Muscle of leg (tissue), 11 donors: ENCODE results near the gene DYNC1I1. TPM values are rescaled to one million over a fixed set of nuclear protein-coding genes. Genes with fewer than 3 reads are reported as not detected.

Source experiments
- DNase-seq: peaks from one replicate; pipeline ENCODE4 v3.0.0; 2013
- H3K27ac ChIP-seq: one replicate; pipeline ENCODE4 v1.5.1; 2013; ENCODE audit warnings: mild to moderate bottlenecking, low read length, control low read depth
- H3K27me3 ChIP-seq: one replicate; pipeline ENCODE4 v1.6.1; 2013; ENCODE audit warnings: low read length; ENCODE audit not compliant: control insufficient read depth, insufficient read depth
- H3K36me3 ChIP-seq: one replicate; pipeline ENCODE4 v1.6.1; 2013; ENCODE audit warnings: low read length; ENCODE audit not compliant: control insufficient read depth, insufficient read depth
- H3K4me1 ChIP-seq: one replicate; pipeline ENCODE4 v1.6.1; 2013; ENCODE audit warnings: low read length; ENCODE audit not compliant: control insufficient read depth, insufficient read depth
- H3K4me3 ChIP-seq: one replicate; pipeline ENCODE4 v1.5.1; 2013; ENCODE audit warnings: low read length, control low read depth
- H3K9me3 ChIP-seq: replicated peaks from 2 replicates; pipeline ENCODE4 v1.6.1; 2013; ENCODE audit warnings: low read depth, low read length; ENCODE audit not compliant: control insufficient read depth
- WGBS: methylation state at CpG from one replicate; pipeline ENCODE4 v1.1.5; 2013; ENCODE audit warnings: missing lambda C conversion rate; ENCODE audit not compliant: insufficient coverage; 5-methylcytosine and 5-hydroxymethylcytosine counted together
- polyA plus RNA-seq, 8 donors: library from polyadenylated mRNA; unstranded; fragments of 120-200 nt; gene quantifications; one replicate each; pipeline versions ENCODE4 v1.2.1 to v1.2.3, GENCODE V29; 2013; ENCODE audit warnings: inconsistent platforms in 1 of 8, low replicate concordance in 1 of 8; ENCODE audit not compliant: insufficient read length in 8 of 8, insufficient read depth in 1 of 8
- total RNA-seq: library from RNA; stranded (reverse); fragments of 120-200 nt; gene quantifications from one replicate; pipeline ENCODE4 v1.2.4, GENCODE V29; 2013

Gene DYNC1I1
- total and polyA plus RNA-seq, 9 donors, result 0.39 to 1.3 (median 1.0) TPM

DNA sequence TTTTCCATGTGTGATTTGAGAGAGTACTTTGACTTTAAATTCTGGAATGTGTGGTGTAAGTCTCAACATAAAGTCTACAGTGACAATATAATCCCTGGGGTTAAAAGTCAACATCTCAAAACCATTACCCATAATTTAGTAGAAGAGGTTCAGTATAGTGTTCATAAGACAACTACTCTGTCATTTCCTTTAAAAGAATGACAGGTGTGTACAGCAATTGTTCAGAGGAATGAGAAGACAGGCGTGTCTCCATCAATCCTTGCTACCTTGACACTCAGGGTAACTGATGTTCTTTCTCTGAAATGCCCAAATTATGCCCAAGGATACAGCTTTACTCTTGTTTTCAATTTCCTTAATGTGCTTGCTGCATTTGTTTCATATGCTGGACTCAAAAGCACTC is 256.4 kb downstream of the DYNC1I1 start:
- 83% methylated on average over 1 of the region's 1 CpG for WGBS
- no peak overlapping the region for H3K4me3 ChIP-seq

DNA sequence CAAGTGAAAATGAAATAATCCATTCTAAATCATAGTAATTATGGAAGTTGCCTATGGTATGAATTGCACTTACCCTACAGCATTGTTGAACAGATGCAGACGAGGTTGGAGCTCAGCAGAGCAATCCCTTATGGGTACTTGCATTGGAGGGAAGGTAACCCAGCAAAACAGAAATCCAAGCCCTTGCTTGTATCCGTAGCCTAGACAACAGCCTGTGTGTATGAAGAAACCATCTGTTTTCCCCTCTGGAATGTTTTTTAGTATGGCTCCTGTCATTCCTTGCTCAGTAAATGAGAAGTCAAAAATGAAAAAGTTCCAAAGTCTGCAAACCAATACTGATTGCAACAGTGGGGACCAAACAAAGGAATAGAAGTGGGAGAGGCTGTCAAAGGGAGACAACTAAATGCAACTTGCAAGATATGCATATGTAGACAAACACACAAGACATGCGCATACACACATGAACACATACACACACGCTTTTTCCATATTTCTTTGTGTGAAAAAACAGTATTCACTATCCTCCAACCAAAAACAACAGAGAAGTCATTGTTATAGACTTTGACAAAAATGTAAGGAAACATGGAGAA is 260.8 kb downstream of the DYNC1I1 start:
- no CpG with 5 or more reads among the region's 4 CpGs for WGBS
- H3K4me3 ChIP-seq, result no peak overlapping the region
- no peaks in the 10 kb centered on the region for H3K9me3 ChIP-seq
- H3K4me1 ChIP-seq, result no peaks in the 10 kb centered on the region
- DNase-seq, result peak; percentile 73
- H3K36me3 ChIP-seq, result no peaks in the 10 kb centered on the region
- H3K27ac ChIP-seq, result no peak overlapping the region
- no peaks in the 10 kb centered on the region for H3K27me3 ChIP-seq

More for the DNA sequence above, 256.4 kb downstream of the DYNC1I1 start:
- no peak for DNase-seq
- Histone ChIP-seq H3K27ac (no peak overlapping the region), H3K36me3 (no peaks in the 10 kb centered on the region), H3K4me1 (no peaks in the 10 kb centered on the region), H3K9me3 (no peaks in the 10 kb centered on the region), H3K27me3 (no peaks in the 10 kb centered on the region)

DNA sequence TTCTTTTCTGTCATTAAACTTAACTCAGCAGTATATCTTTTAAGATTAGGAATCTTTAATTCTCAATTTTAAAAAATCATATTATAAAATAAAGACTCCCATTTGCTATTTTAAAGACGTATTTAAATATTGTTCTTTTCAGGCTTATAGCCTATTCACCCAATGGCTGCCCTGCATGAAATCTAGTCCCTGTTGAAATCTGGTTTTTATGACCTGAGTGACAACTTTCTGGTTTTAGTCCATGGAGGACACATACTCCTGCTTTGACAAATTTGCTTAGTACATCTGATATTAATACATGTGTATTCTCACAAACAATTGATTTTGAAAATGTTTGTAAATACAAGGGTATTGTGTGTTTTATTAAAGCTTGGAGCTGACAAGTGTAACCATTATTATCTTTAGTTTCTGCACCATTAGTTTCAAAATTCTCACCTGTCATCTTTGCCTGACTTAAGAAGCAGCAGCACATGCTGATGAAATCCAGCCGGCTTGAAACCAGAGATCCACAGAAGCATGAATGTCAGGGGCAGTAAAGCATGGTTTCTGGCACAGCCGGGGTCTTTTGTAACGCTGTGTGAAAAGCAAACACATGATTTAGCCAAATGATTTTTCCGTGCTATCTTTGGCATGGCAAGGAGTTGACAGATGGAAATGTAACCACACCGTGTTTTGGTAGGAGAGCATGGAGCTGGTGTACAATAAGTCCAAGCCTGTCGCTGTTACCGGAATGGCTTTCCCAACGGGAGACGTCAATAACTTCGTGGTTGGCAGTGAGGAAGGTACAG is 262.8 kb downstream of the DYNC1I1 start:
- no peaks in the 10 kb centered on the region for H3K9me3 ChIP-seq
- DNase-seq, result peak; percentile 44
- H3K27ac ChIP-seq, result no peak overlapping the region
- 19% methylated on average over 7 of the region's 11 CpGs for WGBS
- no peak overlapping the region for H3K4me3 ChIP-seq
- no peaks in the 10 kb centered on the region for H3K4me1 ChIP-seq
- no peaks in the 10 kb centered on the region for H3K36me3 ChIP-seq
- no peaks in the 10 kb centered on the region for H3K27me3 ChIP-seq

GRCh38 chr7:96040250-96040772 is 268.0 kb downstream of the DYNC1I1 start:
- Histone ChIP-seq H3K27me3 (no peaks in the 10 kb centered on the region), H3K4me1 (no peaks in the 10 kb centered on the region), H3K9me3 (no peaks in the 10 kb centered on the region), H3K27ac (no peak overlapping the region), H3K36me3 (no peaks in the 10 kb centered on the region), H3K4me3 (no peak overlapping the region)
- DNase-seq, result no peak
- WGBS, result 14% methylated on average over 1 of the region's 3 CpGs

DNA sequence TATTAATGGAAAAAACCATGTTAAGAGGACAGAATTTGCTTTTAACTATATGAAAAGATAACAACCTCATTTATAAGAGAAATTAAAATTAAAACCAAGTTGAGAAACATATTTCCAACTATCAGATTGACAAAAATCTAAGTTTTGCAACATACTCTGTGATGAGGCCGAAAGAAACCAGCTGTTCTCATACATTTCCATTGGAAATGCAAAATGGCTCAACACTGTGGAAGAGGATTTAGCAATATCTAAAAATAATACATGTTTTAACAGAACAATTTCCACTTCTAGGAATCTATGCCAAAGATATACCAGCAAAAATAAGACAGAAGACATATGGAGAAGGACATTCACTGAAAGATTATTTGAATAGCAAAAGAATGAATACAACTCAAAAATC is 268.8 kb downstream of the DYNC1I1 start:
- Histone ChIP-seq H3K36me3 (no peaks in the 10 kb centered on the region), H3K27me3 (no peaks in the 10 kb centered on the region), H3K9me3 (no peaks in the 10 kb centered on the region), H3K27ac (no peak overlapping the region), H3K4me1 (no peaks in the 10 kb centered on the region), H3K4me3 (no peak overlapping the region)
- no peak for DNase-seq
- WGBS, result no CpG with 5 or more reads among the region's 1 CpG

GRCh38 chr7:96045181-96045580 is 272.8 kb downstream of the DYNC1I1 start:
- DNase-seq, result no peak
- H3K4me1 ChIP-seq, result no peaks in the 10 kb centered on the region
- no peaks in the 10 kb centered on the region for H3K9me3 ChIP-seq
- WGBS, result 79% methylated on average over 2 of the region's 3 CpGs
- no peak overlapping the region for H3K27ac ChIP-seq
- no peaks in the 10 kb centered on the region for H3K36me3 ChIP-seq
- no peak overlapping the region for H3K4me3 ChIP-seq
- H3K27me3 ChIP-seq, result no peaks in the 10 kb centered on the region

GRCh38 chr7:96045919-96046318 is 273.6 kb downstream of the DYNC1I1 start:
- 86% methylated on average over 1 of the region's 4 CpGs for WGBS
- H3K36me3 ChIP-seq, result no peaks in the 10 kb centered on the region

DNA sequence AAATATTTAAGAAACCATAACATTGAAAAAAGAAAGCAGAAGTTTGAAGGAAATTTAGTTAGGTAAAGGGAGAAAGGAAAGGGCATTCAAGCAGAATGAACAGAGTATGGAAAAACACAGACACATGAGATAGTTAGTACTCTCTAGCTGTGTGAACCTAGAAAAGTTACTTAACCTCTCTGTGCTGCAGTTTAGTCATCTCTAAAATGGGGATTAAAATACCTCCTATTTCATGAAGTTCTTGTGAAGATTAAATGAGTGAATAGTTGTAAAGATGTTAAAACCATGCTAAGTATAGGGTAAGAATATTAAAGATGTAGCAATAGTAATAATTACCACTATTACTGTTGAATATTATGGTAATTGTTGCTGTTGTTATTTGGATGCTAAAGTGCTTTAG is 279.9 kb downstream of the DYNC1I1 start:
- Histone ChIP-seq H3K4me1 (no peaks in the 10 kb centered on the region), H3K27me3 (no peaks in the 10 kb centered on the region), H3K36me3 (no peaks in the 10 kb centered on the region), H3K9me3 (no peaks in the 10 kb centered on the region), H3K27ac (no peak overlapping the region), H3K4me3 (no peak overlapping the region)
- no peak for DNase-seq

More at GRCh38 chr7:96045919-96046318, 273.6 kb downstream of the DYNC1I1 start:
- no peak for DNase-seq
- Histone ChIP-seq H3K27me3 (no peaks in the 10 kb centered on the region), H3K27ac (no peak overlapping the region), H3K4me1 (no peaks in the 10 kb centered on the region), H3K4me3 (no peak overlapping the region), H3K9me3 (no peaks in the 10 kb centered on the region)

GRCh38 chr7:96052860-96053470 is 280.6 kb downstream of the DYNC1I1 start:
- DNase-seq, result no peak
- Histone ChIP-seq H3K36me3 (no peaks in the 10 kb centered on the region), H3K4me3 (no peak overlapping the region), H3K4me1 (no peaks in the 10 kb centered on the region), H3K27me3 (no peaks in the 10 kb centered on the region), H3K9me3 (no peaks in the 10 kb centered on the region), H3K27ac (no peak overlapping the region)
- WGBS, result no CpG with 5 or more reads among the region's 4 CpGs

GRCh38 chr7:96055717-96056116 is 283.4 kb downstream of the DYNC1I1 start:
- H3K27me3 ChIP-seq, result no peaks in the 10 kb centered on the region
- H3K4me3 ChIP-seq, result no peak overlapping the region
- no CpG with 5 or more reads among the region's 1 CpG for WGBS
- DNase-seq, result no peak
- H3K27ac ChIP-seq, result no peak overlapping the region
- H3K36me3 ChIP-seq, result no peaks in the 10 kb centered on the region
- H3K9me3 ChIP-seq, result no peaks in the 10 kb centered on the region
- H3K4me1 ChIP-seq, result no peaks in the 10 kb centered on the region
